ENCODE measurements around the gene ATP1A2. TPM values are rescaled to one million over a fixed set of nuclear protein-coding genes. Genes with fewer than 3 reads are reported as not detected.

The ATP1A2 gene
- 100 to 1,000 TPM in 1 of 3 donors, 1 to 10 TPM in 2; 2.6 to 124 (median 4.0) TPM for total RNA-seq
- long read RNA-seq, donor 1, full-length matches to known transcripts = 15 of 98 reads
- long read RNA-seq, donor 1, partial matches to known transcripts = 79 of 98 reads
- long read RNA-seq, donor 1, other reads (novel, unspliced or antisense) = 4 of 98 reads
- long read RNA-seq, donor 2 = 0 reads

DNA sequence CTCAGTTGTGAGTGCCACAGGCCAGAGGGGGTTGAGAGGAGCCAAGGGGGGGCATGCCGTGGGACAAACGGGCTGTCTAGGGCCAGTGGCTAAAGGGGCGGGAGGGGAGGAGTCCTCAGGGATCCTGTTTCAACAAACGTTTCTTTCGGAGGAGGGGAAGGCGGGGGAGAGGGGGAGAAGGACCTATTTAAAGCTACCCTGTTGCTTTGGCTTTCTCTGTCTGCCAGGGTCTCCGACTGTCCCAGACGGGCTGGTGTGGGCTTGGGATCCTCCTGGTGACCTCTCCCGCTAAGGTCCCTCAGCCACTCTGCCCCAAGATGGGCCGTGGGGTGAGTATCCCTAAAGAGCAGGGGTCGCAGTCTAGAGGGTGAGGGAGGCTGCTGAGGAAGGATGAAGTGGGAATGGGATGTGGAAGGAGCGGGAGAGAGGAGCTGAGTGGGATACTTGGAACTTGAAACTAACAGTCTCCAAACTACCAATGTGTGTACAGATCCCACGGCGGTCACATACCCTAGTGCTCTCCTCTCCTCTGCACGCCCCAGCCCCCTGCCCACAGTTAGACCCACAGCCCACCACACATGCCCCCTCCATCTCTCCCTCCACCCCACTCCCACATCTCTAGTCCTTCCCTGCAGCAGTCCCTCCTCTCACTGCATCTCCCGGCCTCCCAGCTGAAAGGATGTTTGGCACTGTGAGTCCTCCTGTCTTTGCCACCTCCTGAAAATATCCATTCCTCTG lies at the start of gene ATP1A2:
Gene ATP1A2, plus strand, starts transcription at position 215 of the 738 bp plus-strand sequence. Its CDS starts 103 bp downstream, at position 318.
- no peaks in the 10 kb centered on the region for H3K36me3 ChIP-seq (ENCODE audit: low read depth)
- H3K4me3 ChIP-seq = no peak within 1 kb of the TSS
- H3K9me3 ChIP-seq = no peaks in the 10 kb centered on the region
- no peaks in the 10 kb centered on the region for H3K4me1 ChIP-seq (ENCODE audit: low read depth)
- TF ChIP-seq, protein P1, sequence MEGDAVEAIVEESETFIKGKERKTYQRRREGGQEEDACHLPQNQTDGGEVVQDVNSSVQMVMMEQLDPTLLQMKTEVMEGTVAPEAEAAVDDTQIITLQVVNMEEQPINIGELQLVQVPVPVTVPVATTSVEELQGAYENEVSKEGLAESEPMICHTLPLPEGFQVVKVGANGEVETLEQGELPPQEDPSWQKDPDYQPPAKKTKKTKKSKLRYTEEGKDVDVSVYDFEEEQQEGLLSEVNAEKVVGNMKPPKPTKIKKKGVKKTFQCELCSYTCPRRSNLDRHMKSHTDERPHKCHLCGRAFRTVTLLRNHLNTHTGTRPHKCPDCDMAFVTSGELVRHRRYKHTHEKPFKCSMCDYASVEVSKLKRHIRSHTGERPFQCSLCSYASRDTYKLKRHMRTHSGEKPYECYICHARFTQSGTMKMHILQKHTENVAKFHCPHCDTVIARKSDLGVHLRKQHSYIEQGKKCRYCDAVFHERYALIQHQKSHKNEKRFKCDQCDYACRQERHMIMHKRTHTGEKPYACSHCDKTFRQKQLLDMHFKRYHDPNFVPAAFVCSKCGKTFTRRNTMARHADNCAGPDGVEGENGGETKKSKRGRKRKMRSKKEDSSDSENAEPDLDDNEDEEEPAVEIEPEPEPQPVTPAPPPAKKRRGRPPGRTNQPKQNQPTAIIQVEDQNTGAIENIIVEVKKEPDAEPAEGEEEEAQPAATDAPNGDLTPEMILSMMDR (IDR thresholded peaks at IDR 0.05) = no peak
- ATAC-seq = no peak
- DNase-seq = no peak
- intact Hi-C loops (cut with DNase I, micrococcal nuclease) = no loop called here

DNA sequence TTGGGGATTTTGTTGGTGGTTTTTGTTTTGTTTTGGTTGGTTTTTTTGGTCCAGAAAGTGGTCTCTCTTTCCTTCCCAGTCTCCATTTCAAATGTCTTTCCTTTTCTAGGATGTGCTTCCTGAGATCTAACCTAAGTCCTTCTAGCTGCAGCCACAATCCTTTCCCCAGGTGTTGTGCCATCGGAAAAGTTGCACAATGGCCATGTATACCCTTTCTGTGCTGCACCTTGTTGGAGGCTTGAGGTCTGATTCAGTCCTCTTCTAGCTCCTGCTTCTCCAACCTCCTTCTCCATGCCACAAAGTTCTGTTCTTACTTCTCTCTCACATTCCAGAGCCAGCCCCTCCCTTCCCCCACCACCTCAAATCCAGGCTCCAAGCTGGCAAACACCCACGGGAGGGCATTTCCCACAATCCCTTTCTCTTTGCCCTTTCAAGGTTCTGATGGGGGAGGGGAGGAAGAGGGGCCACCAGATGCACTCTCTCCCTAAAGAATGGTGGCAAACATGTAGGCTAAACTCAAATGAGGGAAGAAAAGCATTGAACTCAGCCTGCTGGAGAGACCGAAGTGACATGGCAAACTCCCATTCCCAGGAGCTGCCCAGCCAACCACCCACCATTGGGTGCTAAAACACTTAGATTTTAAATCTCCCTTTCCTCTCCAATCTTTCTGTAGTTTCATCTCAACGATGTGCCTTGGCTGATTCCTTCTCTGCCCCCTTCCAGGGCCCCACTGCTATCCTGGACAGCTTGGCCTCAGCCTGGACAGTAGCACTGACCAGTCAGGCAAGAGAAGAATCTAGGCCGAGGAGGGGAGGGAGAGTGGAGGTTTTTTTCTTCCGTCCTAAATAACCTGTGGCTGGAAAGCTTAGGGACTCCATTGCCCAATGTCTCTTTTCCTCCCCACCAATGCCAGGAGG lies 48.5 kb upstream of the ATP1A2 start:
- ATAC-seq (no peak), DNase-seq (no peak)
- H3K4me3 ChIP-seq = no peak overlapping the region
- intact Hi-C loops (cut with DNase I, micrococcal nuclease) = no loop called here
- H3K4me1 ChIP-seq (ENCODE audit: low read depth) = no peaks in the 10 kb centered on the region
- no peaks in the 10 kb centered on the region for H3K36me3 ChIP-seq (ENCODE audit: low read depth)
- no peaks in the 10 kb centered on the region for H3K9me3 ChIP-seq
- TF ChIP-seq, protein P1 (IDR thresholded peaks at IDR 0.05) = no peak

DNA sequence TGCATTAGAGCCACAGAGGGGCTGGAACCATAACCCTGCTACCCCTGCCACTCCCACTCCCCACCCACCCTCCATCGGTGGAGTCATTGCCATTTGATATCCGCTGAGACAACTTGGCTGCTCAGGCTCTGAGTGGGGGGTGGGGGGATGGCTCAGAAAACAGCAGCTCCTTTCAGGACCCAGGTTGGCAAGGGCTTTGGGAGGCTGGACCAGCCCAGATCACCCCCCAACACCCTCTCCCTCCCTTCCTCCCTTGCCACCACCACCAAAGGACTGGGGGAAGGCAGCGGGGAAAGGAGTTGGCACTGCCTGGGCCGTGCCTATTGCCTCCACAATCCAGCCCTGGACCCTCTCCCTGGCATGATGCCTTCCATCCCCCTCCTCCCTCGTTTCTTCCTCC lies 47.3 kb upstream of the ATP1A2 start:
- H3K4me1 ChIP-seq (ENCODE audit: low read depth) = no peaks in the 10 kb centered on the region
- no peak overlapping the region for H3K4me3 ChIP-seq
- H3K9me3 ChIP-seq = no peaks in the 10 kb centered on the region
- ATAC-seq = no peak
- no peak for DNase-seq
- TF ChIP-seq, protein P1 (IDR thresholded peaks at IDR 0.05) = no peak
- H3K36me3 ChIP-seq (ENCODE audit: low read depth) = no peaks in the 10 kb centered on the region
- intact Hi-C loops (cut with DNase I, micrococcal nuclease) = no loop called here

DNA sequence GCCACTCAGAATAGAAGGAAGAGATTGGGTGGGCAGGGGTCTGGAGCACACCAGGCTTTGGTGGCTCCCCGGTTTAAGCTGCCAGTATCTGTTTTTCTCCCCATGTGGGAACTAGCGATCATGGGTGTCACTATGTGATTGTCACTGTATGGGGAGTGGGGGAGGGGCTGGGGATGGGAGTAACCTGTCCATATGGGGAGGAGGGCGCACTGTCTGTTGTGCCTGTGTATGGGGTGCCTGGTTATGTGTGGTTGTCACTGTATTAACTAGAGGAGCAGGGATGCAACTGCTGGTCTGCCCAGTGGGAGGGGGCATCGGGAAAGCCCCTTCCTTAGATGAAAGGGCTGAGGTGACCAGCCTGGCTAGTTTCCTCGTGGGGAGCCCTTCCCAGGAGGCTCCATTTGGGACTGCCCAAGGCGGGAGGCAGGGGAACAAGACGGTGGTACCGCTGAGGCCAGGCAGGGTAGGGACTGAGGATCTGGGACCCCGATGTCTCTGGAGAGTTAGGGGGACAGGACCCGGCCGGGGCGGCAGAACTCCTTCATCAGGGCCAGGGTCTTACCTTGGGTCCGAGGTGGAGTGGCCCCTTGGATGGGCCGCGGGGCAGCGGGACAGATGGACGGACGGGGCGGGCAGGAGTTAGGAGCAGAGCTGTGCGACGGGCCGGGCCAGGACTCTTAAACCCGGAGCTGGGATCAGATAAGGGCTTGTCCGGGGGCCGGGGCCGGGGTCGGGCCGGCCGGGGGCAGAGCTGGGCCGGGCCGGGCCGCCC lies 45.9 kb upstream of the ATP1A2 start, which contains the start of gene KCNJ10:
Gene KCNJ10, minus strand, starts transcription at position 701 of the 772 bp plus-strand sequence. CDS start 27,628 bp downstream, outside the sequence.
- intact Hi-C loops (cut with DNase I, micrococcal nuclease) = no loop called here
- Histone ChIP-seq H3K36me3 (ENCODE audit: low read depth) (no peaks in the 10 kb centered on the region), H3K4me1 (ENCODE audit: low read depth) (no peaks in the 10 kb centered on the region), H3K4me3 (no peak within 1 kb of the TSS), H3K9me3 (no peaks in the 10 kb centered on the region)
- TF ChIP-seq, protein P1 (IDR thresholded peaks at IDR 0.05) = no peak
- DNase-seq = no peak
- peak; percentile 40 for ATAC-seq

Data from mucosa of descending colon (tissue), 3 donors.